DND-41 (cell line): ENCODE results near the gene ZFAND6.
"Not testable (repeated sequence)": the region's sequence is repeated elsewhere in the genome, so short reads cannot be mapped to it uniquely, and the experiment has no call there.

Source experiments
- ATAC-seq: fragments of 200-7000 bp; cut with Tn5 transposase; 3 replicates; pipeline ENCODE4 v1.9.1; 2021; ENCODE audit warnings: low read depth; ENCODE audit not compliant: insufficient read depth
- DNase-seq: peaks from one replicate; pipeline ENCODE4 v3.0.0-alpha.2; 2020
- H2AFZ ChIP-seq: 2 replicates; pipeline ENCODE4 v1.6.0; 2012; ENCODE audit warnings: low read depth, low read length
- H3K27ac ChIP-seq: 2 replicates; pipeline ENCODE4 v1.5.1; 2012; ENCODE audit warnings: low read length, inconsistent platforms
- H3K27me3 ChIP-seq: fragments of 200-600 bp; sonication (generic); 2 replicates; pipeline ENCODE4 v1.6.0; 2012; ENCODE audit warnings: low read length, mild to moderate bottlenecking, inconsistent platforms; ENCODE audit not compliant: insufficient read depth, poor library complexity
- H3K36me3 ChIP-seq: 2 replicates; pipeline ENCODE4 v1.5.1; 2012; ENCODE audit warnings: low read length, inconsistent platforms; ENCODE audit not compliant: insufficient read depth
- H3K4me1 ChIP-seq: 2 replicates; pipeline ENCODE4 v1.5.1; 2012; ENCODE audit warnings: mild to moderate bottlenecking, low read length; ENCODE audit not compliant: insufficient read depth
- H3K4me2 ChIP-seq: 2 replicates; pipeline ENCODE4 v1.6.0; 2012; ENCODE audit warnings: mild to moderate bottlenecking, moderate library complexity, low read length, inconsistent platforms; ENCODE audit not compliant: insufficient read depth
- H3K4me3 ChIP-seq, 2 experiments: fragments of 200-600 bp in 1 of 2; shearing (Covaris generic) in 1 of 2; 2 replicates each; pipeline ENCODE4 v1.5.1; 2012 to 2016; ENCODE audit warnings: inconsistent platforms in 2 of 2, low read length in 2 of 2, mild to moderate bottlenecking in 2 of 2, low read depth in 1 of 2, moderate library complexity in 1 of 2
- H3K79me2 ChIP-seq: 2 replicates; pipeline ENCODE4 v1.6.0; 2012; ENCODE audit warnings: low read length, inconsistent platforms; ENCODE audit not compliant: insufficient read depth
- H3K9ac ChIP-seq: 2 replicates; pipeline ENCODE4 v1.6.0; 2012; ENCODE audit warnings: low read depth, mild to moderate bottlenecking, inconsistent platforms, low read length, moderate library complexity
- H3K9me3 ChIP-seq: 2 replicates; pipeline ENCODE4 v1.5.1; 2012; ENCODE audit warnings: low read length, moderate library complexity, mild to moderate bottlenecking, inconsistent platforms; ENCODE audit not compliant: insufficient read depth, severe bottlenecking
- H4K20me1 ChIP-seq: 2 replicates; pipeline ENCODE4 v1.6.0; 2012; ENCODE audit warnings: low read length; ENCODE audit not compliant: insufficient read depth
- EZH2 ChIP-seq: IDR thresholded peaks from 3 replicates; pipeline ENCODE4 v1.6.1; 2012; ENCODE audit warnings: borderline replicate concordance, low read depth, mild to moderate bottlenecking, moderate library complexity, low read length, inconsistent platforms; ENCODE audit not compliant: severe bottlenecking
- TF ChIP-seq, protein P1 (sequence below): IDR thresholded peaks from 2 replicates; pipeline ENCODE4 v1.5.1; 2012; ENCODE audit warnings: borderline replicate concordance, low read length, moderate library complexity, mild to moderate bottlenecking; ENCODE audit not compliant: poor library complexity, severe bottlenecking; ENCODE audit errors: extremely low read depth

Gene ZFAND6

DNA sequence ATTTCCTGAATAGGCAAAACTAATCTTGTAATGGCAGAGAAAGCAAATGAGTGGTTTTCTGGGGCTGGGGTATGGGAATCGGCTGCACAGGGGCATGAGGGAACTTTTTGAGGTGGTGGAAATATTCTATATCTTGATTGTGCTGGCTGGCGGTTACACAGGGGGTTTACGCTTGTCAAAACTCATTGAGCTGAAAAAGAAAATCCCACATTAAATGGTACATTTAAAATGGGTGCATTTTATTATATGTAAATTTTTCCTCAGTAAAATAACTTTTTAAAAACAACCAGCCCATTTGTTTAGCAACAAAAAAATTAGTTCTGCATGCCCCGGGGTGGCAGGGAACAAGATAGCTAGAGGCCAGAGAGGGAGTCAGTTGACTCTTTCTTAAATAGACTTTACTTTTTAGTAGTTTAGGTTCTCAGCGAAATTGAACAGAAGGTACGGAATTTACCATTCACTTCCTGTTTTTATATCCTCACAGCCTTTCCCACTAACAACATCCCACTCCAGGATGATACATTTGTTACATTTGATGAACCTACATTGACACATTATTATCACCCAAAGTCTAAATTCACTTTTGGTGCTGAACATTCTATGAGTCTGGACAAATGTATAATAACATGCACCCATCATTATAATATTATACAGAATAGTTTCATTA is 47.3 kb upstream of the ZFAND6 start:
- H3K79me2 ChIP-seq, result no peaks in the 10 kb centered on the region
- H4K20me1 ChIP-seq, result no peaks in the 10 kb centered on the region
- no peaks in the 10 kb centered on the region for H3K4me1 ChIP-seq
- H3K9me3 ChIP-seq, result no peaks in the 10 kb centered on the region
- no peak overlapping the region for H2AFZ ChIP-seq
- no peak for DNase-seq
- no peak overlapping the region for H3K9ac ChIP-seq
- no peaks in the 10 kb centered on the region for H3K27me3 ChIP-seq
- no peak overlapping the region for H3K4me3 ChIP-seq
- no peaks in the 10 kb centered on the region for H3K36me3 ChIP-seq
- ATAC-seq, result no peak
- no peak overlapping the region for H3K4me2 ChIP-seq
- TF ChIP-seq EZH2, result no peak
- TF ChIP-seq, protein P1, sequence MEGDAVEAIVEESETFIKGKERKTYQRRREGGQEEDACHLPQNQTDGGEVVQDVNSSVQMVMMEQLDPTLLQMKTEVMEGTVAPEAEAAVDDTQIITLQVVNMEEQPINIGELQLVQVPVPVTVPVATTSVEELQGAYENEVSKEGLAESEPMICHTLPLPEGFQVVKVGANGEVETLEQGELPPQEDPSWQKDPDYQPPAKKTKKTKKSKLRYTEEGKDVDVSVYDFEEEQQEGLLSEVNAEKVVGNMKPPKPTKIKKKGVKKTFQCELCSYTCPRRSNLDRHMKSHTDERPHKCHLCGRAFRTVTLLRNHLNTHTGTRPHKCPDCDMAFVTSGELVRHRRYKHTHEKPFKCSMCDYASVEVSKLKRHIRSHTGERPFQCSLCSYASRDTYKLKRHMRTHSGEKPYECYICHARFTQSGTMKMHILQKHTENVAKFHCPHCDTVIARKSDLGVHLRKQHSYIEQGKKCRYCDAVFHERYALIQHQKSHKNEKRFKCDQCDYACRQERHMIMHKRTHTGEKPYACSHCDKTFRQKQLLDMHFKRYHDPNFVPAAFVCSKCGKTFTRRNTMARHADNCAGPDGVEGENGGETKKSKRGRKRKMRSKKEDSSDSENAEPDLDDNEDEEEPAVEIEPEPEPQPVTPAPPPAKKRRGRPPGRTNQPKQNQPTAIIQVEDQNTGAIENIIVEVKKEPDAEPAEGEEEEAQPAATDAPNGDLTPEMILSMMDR, result no peak
- H3K27ac ChIP-seq, result no peak overlapping the region

DNA sequence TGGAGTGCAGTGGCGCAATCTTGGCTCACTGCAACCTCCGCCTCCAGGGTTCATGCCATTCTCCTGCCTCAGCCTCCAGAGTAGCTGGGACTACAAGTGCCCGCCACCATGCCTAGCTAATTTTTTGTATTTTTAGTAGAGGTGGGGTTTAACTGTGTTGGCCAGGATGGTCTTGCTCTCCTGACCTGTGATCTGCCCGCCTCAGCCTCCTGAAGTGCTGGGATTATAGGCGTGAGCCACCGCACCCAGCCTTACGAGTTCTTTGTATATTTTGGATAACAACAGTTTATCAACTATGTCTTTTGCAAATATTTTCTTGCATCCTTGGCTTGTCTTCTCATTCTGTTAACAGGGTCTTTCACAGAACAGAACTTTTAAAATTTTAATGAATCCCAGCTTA is 45.3 kb upstream of the ZFAND6 start:
- H3K79me2 ChIP-seq, H3K36me3 ChIP-seq, H2AFZ ChIP-seq, H3K4me3 ChIP-seq, H3K9me3 ChIP-seq, DNase-seq, H3K4me2 ChIP-seq, H4K20me1 ChIP-seq, H3K27ac ChIP-seq, H3K27me3 ChIP-seq, H3K9ac ChIP-seq, ATAC-seq, H3K4me1 ChIP-seq: not testable (repeated sequence)

- Histone ChIP-seq H3K27ac (no peak overlapping the region), H3K79me2 (no peaks in the 10 kb centered on the region), H3K4me2 (no peak overlapping the region), H3K4me3 (no peak overlapping the region), H3K9ac (no peak overlapping the region), H3K9me3 (no peaks in the 10 kb centered on the region), H3K27me3 (no peaks in the 10 kb centered on the region), H3K36me3 (no peaks in the 10 kb centered on the region), H3K4me1 (no peaks in the 10 kb centered on the region), H4K20me1 (no peaks in the 10 kb centered on the region), H2AFZ (no peak overlapping the region)
- TF ChIP-seq, protein P1, result no peak
- no peak for TF ChIP-seq EZH2
- ATAC-seq (no peak), DNase-seq (no peak)
Observed at GRCh38 chr15:80015156-80015555, 44.3 kb upstream of the ZFAND6 start.

GRCh38 chr15:80016506-80016905 is 43.0 kb upstream of the ZFAND6 start:
- not testable (repeated sequence) for H3K4me3 ChIP-seq, H4K20me1 ChIP-seq, H3K4me1 ChIP-seq, ATAC-seq, H2AFZ ChIP-seq, H3K4me2 ChIP-seq, H3K36me3 ChIP-seq, H3K79me2 ChIP-seq, H3K9me3 ChIP-seq, DNase-seq, H3K9ac ChIP-seq, H3K27ac ChIP-seq, H3K27me3 ChIP-seq

DNA sequence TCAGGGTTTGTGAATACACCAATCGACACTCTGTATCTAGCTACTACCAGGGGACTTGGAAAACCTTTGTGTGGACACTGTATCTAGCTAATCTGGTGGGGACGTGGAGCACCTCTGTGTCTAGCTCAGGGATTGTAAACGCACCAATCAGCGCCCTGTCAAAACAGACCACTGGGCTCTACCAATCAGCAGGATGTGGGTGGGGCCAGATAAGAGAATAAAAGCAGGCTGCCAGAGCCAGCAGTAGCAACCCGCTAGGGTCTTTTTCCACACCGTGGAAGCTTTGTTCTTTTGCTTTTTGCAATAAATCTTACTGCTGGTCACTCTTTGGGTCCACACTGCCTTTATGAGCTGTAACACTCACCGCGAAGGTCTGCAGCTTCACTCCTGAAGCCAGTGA is 42.3 kb upstream of the ZFAND6 start:
- not testable (repeated sequence) for H3K4me1 ChIP-seq, H3K4me2 ChIP-seq

More for the DNA sequence above, 42.3 kb upstream of the ZFAND6 start:
- not testable (repeated sequence) for DNase-seq, H4K20me1 ChIP-seq, ATAC-seq, H3K79me2 ChIP-seq, H3K36me3 ChIP-seq, H3K9me3 ChIP-seq, H3K4me3 ChIP-seq, H3K27me3 ChIP-seq, H2AFZ ChIP-seq, H3K9ac ChIP-seq, H3K27ac ChIP-seq
